CD14-positive monocyte (primary cell): Measurements from ENCODE around the gene ARL17A. TPM values are rescaled to one million over a fixed set of nuclear protein-coding genes. Genes with fewer than 3 reads are reported as not detected.
"Not testable (repeated sequence)": the region's sequence is repeated elsewhere in the genome, so short reads cannot be mapped to it uniquely, and the experiment has no call there.

Experiments
- DNase-seq, 3 donors: peaks; one replicate each; pipeline ENCODE4 v3.0.0-alpha.2; 2011 to 2022
- H2AFZ ChIP-seq: 2 replicates; pipeline ENCODE4 v1.6.0; 2012; ENCODE audit warnings: mild to moderate bottlenecking, low read depth, low read length, inconsistent platforms; ENCODE audit not compliant: insufficient read depth, poor library complexity, severe bottlenecking
- H3K27ac ChIP-seq, 2 donors: 1 replicate in 1 of 2; 2 replicates in 1 of 2; pipeline ENCODE4 v1.5.1; 2012 to 2013; ENCODE audit warnings: low read length in 2 of 2, control low read depth in 1 of 2, inconsistent platforms in 1 of 2, low read depth in 1 of 2, mild to moderate bottlenecking in 1 of 2
- H3K27me3 ChIP-seq, 2 donors: one replicate each; pipeline versions ENCODE4 v1.6.0 to v1.6.1; 2011 to 2013; ENCODE audit warnings: low read length in 2 of 2; ENCODE audit not compliant: control insufficient read depth in 2 of 2, insufficient read depth in 2 of 2
- H3K36me3 ChIP-seq, 2 donors: replicated peaks in 1 of 2; 1 replicate in 1 of 2; 2 replicates in 1 of 2; pipeline versions ENCODE4 v1.5.1 to v1.6.1; 2012 to 2013; ENCODE audit warnings: low read length in 2 of 2, control low read depth in 1 of 2, inconsistent platforms in 1 of 2, mild to moderate bottlenecking in 1 of 2; ENCODE audit not compliant: insufficient read depth in 2 of 2, control insufficient read depth in 1 of 2
- H3K4me1 ChIP-seq, 2 donors: 1 replicate in 1 of 2; 2 replicates in 1 of 2; pipeline versions ENCODE4 v1.5.1 to v1.6.1; 2012 to 2013; ENCODE audit warnings: low read length in 2 of 2, control low read depth in 1 of 2, inconsistent platforms in 1 of 2, mild to moderate bottlenecking in 1 of 2, moderate library complexity in 1 of 2; ENCODE audit not compliant: insufficient read depth in 2 of 2, control insufficient read depth in 1 of 2
- H3K4me2 ChIP-seq: replicated peaks from 2 replicates; pipeline ENCODE3; 2012; ENCODE audit warnings: low read length, moderate library complexity, mild to moderate bottlenecking; ENCODE audit not compliant: poor library complexity, severe bottlenecking; ENCODE audit errors: extremely low read depth
- H3K4me3 ChIP-seq, 3 experiments: fragments of 200-600 bp in 1 of 3; sonication (generic) in 1 of 3; replicated peaks in 1 of 3; 1 replicate in 2 of 3; 2 replicates in 1 of 3; pipeline ENCODE4 v1.5.1; 2011 to 2013; ENCODE audit warnings: low read length in 3 of 3, mild to moderate bottlenecking in 3 of 3, control low read depth in 2 of 3, low read depth in 2 of 3, inconsistent platforms in 1 of 3, moderate library complexity in 1 of 3
- H3K79me2 ChIP-seq: 2 replicates; pipeline ENCODE4 v1.6.0; 2012; ENCODE audit warnings: mild to moderate bottlenecking, control low read depth, inconsistent platforms, low read length, moderate library complexity; ENCODE audit not compliant: insufficient read depth
- H3K9ac ChIP-seq: 2 replicates; pipeline ENCODE4 v1.6.0; 2017; ENCODE audit warnings: low read length, mild to moderate bottlenecking; ENCODE audit not compliant: insufficient read depth, poor library complexity, severe bottlenecking
- H3K9me3 ChIP-seq, 2 donors: replicated peaks in 1 of 2; 1 replicate in 1 of 2; 2 replicates in 1 of 2; pipeline versions ENCODE4 v1.5.1 to v1.6.1; 2012 to 2013; ENCODE audit warnings: low read length in 2 of 2, control low read depth in 1 of 2; ENCODE audit not compliant: control insufficient read depth in 1 of 2, insufficient read depth in 1 of 2
- H4K20me1 ChIP-seq: 2 replicates; pipeline ENCODE4 v1.6.0; 2012; ENCODE audit warnings: mild to moderate bottlenecking, low read length, control low read depth, moderate library complexity; ENCODE audit not compliant: insufficient read depth
- H3K27ac Mint-ChIP-seq, 7 donors: one replicate each; pipeline ENCODE4 v1.8.0; 2020; ENCODE audit warnings: mild to moderate bottlenecking in 7 of 7, mixed read lengths in 7 of 7, moderate library complexity in 6 of 7, inconsistent platforms in 2 of 7
- H3K27me3 Mint-ChIP-seq, 3 donors: one replicate each; pipeline ENCODE4 v1.8.0; 2021 to 2022; ENCODE audit warnings: low read depth in 3 of 3, mild to moderate bottlenecking in 3 of 3, mixed read lengths in 3 of 3, moderate library complexity in 3 of 3, inconsistent platforms in 1 of 3
- H3K36me3 Mint-ChIP-seq, 2 donors: one replicate each; pipeline ENCODE4 v1.8.0; 2020; ENCODE audit warnings: mixed read lengths in 2 of 2, inconsistent platforms in 1 of 2, mild to moderate bottlenecking in 1 of 2
- H3K4me1 Mint-ChIP-seq: one replicate; pipeline ENCODE4 v1.8.0; 2020; ENCODE audit warnings: mild to moderate bottlenecking, mixed read lengths
- H3K4me3 Mint-ChIP-seq, 2 donors: one replicate each; pipeline ENCODE4 v1.8.0; 2020; ENCODE audit warnings: mild to moderate bottlenecking in 2 of 2, mixed read lengths in 2 of 2, moderate library complexity in 1 of 2
- H3K9me3 Mint-ChIP-seq, 7 donors: one replicate each; pipeline ENCODE4 v1.8.0; 2020 to 2022; ENCODE audit warnings: mixed read lengths in 7 of 7, mild to moderate bottlenecking in 6 of 7, moderate library complexity in 6 of 7, inconsistent platforms in 2 of 7
- WGBS: methylation state at CpG from one replicate; pipeline ENCODE4 v1.1.5; 2013; ENCODE audit warnings: missing lambda C conversion rate; ENCODE audit not compliant: insufficient coverage; 5-methylcytosine and 5-hydroxymethylcytosine counted together
- intact Hi-C, 2 donors: fragments of 100-400 bp; cut with micrococcal nuclease; formaldehyde crosslinking; loops; one replicate each; pipeline versions ENCODE4 v1.15.0 to v1.15.1; 2023
- polyA plus RNA-seq, 3 donors: library from polyadenylated mRNA; depleted of rRNA in 1 of 3; unstranded in 2 of 3; stranded (reverse) in 1 of 3; fragments of 300-500 nt in 2 of 3; fragments of >200 nt in 1 of 3; fragmentation: Illumina TruSeq in 2 of 3; gene quantifications; 1 replicate in 2 of 3; 2 replicates in 1 of 3; pipeline ENCODE4 v1.2.3, GENCODE V29; 2012 to 2021

The ARL17A gene
- polyA plus RNA-seq, 3 donors = 2.0 to 21.5 (median 2.9) TPM

DNA sequence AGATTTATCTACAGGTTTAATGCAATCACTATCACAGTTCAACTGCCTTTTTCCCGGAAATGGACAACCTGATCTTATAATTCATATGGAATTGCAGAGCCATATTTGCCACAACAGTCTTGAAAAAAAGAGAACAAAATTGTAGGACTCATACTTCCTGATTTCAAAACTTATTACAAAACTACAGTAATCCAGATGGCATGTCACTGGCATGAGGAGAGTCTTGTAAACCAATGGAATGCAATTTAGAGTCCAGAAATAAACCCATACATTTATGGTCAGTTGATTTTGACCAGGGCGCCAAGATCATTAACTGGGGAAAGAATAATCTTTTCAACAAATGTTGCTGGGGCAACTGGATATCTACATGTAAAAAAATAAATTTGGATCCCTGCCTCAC, 31.8 kb upstream of the ARL17A start:
- H4K20me1 ChIP-seq, H3K27ac Mint-ChIP-seq, DNase-seq, H3K4me1 ChIP-seq, H3K4me2 ChIP-seq, H3K9me3 ChIP-seq, H2AFZ ChIP-seq, H3K27me3 ChIP-seq, H3K9me3 Mint-ChIP-seq, H3K4me3 Mint-ChIP-seq, H3K79me2 ChIP-seq, H3K4me3 ChIP-seq, H3K4me1 Mint-ChIP-seq, H3K27me3 Mint-ChIP-seq, H3K36me3 ChIP-seq, H3K9ac ChIP-seq, H3K36me3 Mint-ChIP-seq, intact Hi-C loops, H3K27ac ChIP-seq: not testable (repeated sequence)
- WGBS = no CpG with 5 or more reads among the region's 2 CpGs

DNA sequence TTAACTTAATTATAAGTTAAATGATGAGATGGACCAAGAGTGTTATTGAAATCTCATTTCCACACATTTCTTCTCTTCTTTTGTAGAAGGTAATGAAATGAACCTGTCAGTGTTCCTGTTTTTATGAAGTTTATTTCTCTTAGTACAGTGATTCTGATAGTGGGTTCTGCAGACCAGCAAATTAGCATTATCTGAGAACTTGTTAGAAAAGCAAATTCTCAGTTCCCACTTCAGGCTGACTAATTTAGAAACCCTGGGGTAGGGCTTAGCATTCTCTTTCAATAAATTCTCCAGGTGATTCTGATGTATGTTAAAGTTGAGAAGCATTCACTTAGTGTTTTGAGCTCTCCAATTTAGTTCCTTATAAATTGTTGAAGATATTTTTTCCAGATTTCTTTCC, 23.6 kb upstream of the ARL17A start:
- H2AFZ ChIP-seq, H3K36me3 Mint-ChIP-seq, H3K27ac ChIP-seq, H3K9ac ChIP-seq, intact Hi-C loops, H3K27ac Mint-ChIP-seq, DNase-seq, H3K4me3 Mint-ChIP-seq, H3K4me1 Mint-ChIP-seq, H3K9me3 ChIP-seq, H4K20me1 ChIP-seq, H3K27me3 ChIP-seq, H3K4me2 ChIP-seq, H3K36me3 ChIP-seq, H3K27me3 Mint-ChIP-seq, H3K4me1 ChIP-seq, H3K79me2 ChIP-seq, H3K4me3 ChIP-seq, H3K9me3 Mint-ChIP-seq: not testable (repeated sequence)

DNA sequence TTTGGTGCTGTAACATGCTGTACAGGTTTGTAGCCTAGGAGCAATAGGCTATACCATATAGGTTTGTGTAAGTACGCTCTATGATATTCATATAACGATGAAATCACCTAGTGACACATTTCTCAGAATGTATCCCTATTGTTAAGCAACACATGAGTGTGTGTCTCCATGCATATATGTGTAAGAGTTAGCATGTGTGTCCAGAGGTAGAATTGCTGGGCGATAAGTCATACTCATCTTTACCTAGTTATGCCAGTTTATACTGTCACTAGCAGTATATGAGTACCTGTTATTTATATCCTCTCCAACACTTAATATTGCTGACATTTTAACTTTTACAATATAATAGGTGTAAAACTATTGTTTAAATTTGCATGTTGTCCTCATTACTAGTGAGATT, 21.3 kb upstream of the ARL17A start:
- H3K27ac Mint-ChIP-seq, H3K9me3 ChIP-seq, H3K9me3 Mint-ChIP-seq, H3K79me2 ChIP-seq, H2AFZ ChIP-seq, H3K4me2 ChIP-seq, DNase-seq, H3K27me3 ChIP-seq, H4K20me1 ChIP-seq, intact Hi-C loops, H3K9ac ChIP-seq, H3K27ac ChIP-seq, H3K4me1 ChIP-seq, H3K36me3 Mint-ChIP-seq, H3K36me3 ChIP-seq, H3K4me3 ChIP-seq, H3K4me3 Mint-ChIP-seq, H3K4me1 Mint-ChIP-seq, H3K27me3 Mint-ChIP-seq: not testable (repeated sequence)
- no CpG with 5 or more reads among the region's 3 CpGs for WGBS

DNA sequence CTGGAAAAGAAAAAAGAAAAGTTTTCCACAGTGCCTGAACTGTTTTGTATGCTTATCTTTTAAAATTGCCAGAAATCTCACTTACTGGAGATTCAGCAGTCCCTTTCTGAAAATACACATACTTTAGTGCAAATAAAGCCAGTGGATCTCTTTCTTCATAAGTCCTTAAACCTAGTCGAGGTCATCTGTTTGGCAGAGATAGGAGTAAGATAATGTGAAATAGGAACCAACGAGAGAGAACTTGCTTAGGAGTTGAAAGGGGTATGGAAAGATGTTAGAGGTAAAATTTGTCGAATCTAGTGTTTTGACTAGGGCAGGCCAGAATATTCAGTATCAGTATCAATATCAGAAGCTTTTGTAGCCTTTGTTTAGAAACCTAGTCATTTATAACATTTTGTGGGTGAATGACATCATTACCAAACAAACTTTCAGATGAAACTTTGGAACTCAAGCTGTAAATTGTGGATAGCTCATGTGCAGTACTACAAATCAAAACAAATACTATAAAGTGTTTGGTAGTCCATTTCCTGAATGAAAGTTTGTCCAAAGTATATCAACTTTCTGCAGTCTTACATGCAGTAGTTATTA, 18.9 kb upstream of the ARL17A start:
- H3K9ac ChIP-seq, H3K9me3 ChIP-seq, H3K36me3 ChIP-seq, H3K27ac Mint-ChIP-seq, H3K27me3 Mint-ChIP-seq, DNase-seq, H3K36me3 Mint-ChIP-seq, H3K4me1 Mint-ChIP-seq, H3K79me2 ChIP-seq, H2AFZ ChIP-seq, H3K4me3 Mint-ChIP-seq, H3K9me3 Mint-ChIP-seq, intact Hi-C loops, H4K20me1 ChIP-seq, H3K27ac ChIP-seq, H3K27me3 ChIP-seq, H3K4me2 ChIP-seq, H3K4me3 ChIP-seq, H3K4me1 ChIP-seq: not testable (repeated sequence)
- WGBS = no CpG with 5 or more reads among the region's 3 CpGs
